PFSK-1 (cell line): ENCODE data around the gene YARS1.

Experiments used
- FOXP2 ChIP-seq: optimal IDR thresholded peaks from 2 replicates; pipeline ENCODE3; 2011; ENCODE audit warnings: borderline replicate concordance, control low read depth, inconsistent platforms; ENCODE audit not compliant: insufficient read depth; ENCODE audit errors: extremely low read length, extremely low read depth
- POLR2AphosphoS5 ChIP-seq: IDR thresholded peaks from 2 replicates; pipeline ENCODE4 v1.6.1; 2012; ENCODE audit warnings: low read depth, mild to moderate bottlenecking, control low read depth, low read length, moderate library complexity
- SIN3A ChIP-seq: IDR thresholded peaks from 2 replicates; pipeline ENCODE4 v1.6.1; 2012; ENCODE audit warnings: mild to moderate bottlenecking, low read length, moderate library complexity, borderline replicate concordance; ENCODE audit not compliant: insufficient read depth
- TAF1 ChIP-seq: IDR thresholded peaks from 2 replicates; pipeline ENCODE4 v1.6.1; 2012; ENCODE audit warnings: low read length, control low read depth, borderline replicate concordance; ENCODE audit not compliant: insufficient read depth
- TF ChIP-seq, protein P1 (sequence below), 2 experiments: IDR thresholded peaks; 2 replicates each; pipeline versions ENCODE4 v1.6.1 to v1.8.0; 2011 to 2012; ENCODE audit warnings: low read depth in 2 of 2, low read length in 2 of 2, control low read depth in 1 of 2, inconsistent platforms in 1 of 2, mild to moderate bottlenecking in 1 of 2, moderate library complexity in 1 of 2; ENCODE audit not compliant: insufficient read depth in 1 of 2

The YARS1 gene

DNA sequence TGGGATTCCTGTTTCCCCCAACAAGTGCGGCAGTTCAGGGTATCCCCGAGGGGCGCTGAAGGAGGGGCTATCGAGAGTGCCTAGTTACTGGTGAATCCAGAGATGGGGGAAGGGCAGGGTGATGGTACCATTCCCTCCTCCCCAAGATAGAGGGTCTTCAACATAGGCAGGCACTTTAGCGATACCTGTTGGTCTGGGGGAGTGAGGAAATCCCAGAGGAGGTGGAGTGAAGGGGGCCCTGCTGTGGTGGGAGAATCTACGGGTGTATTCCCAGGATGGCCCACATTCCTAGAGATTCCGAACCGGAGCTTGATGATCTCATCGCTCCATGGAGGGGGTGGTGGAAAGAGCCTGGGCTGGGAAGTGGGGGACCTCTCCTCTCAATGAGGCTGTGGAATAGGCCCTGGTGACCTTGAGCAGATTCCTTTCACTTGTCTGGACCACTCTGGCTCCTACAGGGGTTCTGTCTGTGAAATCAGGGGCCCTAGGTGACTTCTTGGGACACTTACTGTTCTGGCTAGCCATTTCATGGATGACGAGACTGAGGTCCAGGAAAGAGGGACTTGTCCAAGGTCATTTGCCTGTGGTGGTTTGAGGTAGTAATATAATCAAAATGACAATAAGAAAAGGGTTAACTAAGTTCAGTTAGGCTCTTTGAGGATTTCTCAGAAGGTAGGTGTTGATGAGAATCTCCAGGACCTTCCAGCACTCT lies 61.9 kb downstream of the YARS1 start:
- TF ChIP-seq SIN3A (no peak), FOXP2 (no peak), TAF1 (no peak), POLR2AphosphoS5 (no peak)
- TF ChIP-seq, protein P1, sequence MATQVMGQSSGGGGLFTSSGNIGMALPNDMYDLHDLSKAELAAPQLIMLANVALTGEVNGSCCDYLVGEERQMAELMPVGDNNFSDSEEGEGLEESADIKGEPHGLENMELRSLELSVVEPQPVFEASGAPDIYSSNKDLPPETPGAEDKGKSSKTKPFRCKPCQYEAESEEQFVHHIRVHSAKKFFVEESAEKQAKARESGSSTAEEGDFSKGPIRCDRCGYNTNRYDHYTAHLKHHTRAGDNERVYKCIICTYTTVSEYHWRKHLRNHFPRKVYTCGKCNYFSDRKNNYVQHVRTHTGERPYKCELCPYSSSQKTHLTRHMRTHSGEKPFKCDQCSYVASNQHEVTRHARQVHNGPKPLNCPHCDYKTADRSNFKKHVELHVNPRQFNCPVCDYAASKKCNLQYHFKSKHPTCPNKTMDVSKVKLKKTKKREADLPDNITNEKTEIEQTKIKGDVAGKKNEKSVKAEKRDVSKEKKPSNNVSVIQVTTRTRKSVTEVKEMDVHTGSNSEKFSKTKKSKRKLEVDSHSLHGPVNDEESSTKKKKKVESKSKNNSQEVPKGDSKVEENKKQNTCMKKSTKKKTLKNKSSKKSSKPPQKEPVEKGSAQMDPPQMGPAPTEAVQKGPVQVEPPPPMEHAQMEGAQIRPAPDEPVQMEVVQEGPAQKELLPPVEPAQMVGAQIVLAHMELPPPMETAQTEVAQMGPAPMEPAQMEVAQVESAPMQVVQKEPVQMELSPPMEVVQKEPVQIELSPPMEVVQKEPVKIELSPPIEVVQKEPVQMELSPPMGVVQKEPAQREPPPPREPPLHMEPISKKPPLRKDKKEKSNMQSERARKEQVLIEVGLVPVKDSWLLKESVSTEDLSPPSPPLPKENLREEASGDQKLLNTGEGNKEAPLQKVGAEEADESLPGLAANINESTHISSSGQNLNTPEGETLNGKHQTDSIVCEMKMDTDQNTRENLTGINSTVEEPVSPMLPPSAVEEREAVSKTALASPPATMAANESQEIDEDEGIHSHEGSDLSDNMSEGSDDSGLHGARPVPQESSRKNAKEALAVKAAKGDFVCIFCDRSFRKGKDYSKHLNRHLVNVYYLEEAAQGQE (IDR thresholded peaks at IDR 0.05; ENCODE audit: insufficient read depth in 1 of 2, low read depth in 2 of 2, low read length in 2 of 2) = no peak

DNA sequence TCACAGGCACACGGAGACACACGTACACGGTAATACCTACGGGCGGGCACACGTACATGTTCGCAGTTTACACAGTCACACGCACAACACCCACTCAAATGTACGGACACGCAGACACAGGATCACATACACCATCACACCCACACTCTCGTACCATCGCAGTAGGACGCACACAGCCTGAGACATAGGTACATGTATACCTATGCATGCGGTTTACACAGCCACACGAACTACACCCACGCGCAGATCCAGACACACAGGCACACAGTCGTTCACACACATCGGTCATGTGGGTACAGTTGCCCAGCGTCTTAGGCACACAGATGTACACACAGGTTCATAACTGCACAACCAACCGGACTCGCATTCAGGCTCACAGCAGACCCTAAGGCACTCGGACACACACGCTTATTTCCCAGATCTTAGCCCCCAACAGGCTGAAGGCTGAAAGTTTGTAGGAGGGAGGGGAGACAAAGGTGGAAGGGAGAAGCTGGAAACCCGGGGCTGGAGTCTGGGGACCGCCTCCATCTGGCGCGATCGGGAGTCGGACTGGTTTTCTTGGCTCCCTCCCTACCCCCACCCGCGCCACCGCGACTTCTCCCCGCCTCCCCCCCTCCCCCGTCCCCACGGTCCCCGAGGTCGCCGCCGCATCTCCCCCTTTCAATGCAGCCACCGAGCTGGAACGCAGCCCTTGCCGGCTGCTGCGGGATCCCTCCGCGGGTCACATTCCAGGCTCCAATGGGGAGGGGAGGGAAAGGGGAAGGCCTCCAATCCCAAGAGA lies 62.7 kb downstream of the YARS1 start:
- TF ChIP-seq FOXP2 = no peak
- TF ChIP-seq SIN3A = no peak
- no peak for TF ChIP-seq TAF1
- TF ChIP-seq, protein P1 (IDR thresholded peaks at IDR 0.05; ENCODE audit: insufficient read depth in 1 of 2, low read depth in 2 of 2, low read length in 2 of 2) = no peak

DNA sequence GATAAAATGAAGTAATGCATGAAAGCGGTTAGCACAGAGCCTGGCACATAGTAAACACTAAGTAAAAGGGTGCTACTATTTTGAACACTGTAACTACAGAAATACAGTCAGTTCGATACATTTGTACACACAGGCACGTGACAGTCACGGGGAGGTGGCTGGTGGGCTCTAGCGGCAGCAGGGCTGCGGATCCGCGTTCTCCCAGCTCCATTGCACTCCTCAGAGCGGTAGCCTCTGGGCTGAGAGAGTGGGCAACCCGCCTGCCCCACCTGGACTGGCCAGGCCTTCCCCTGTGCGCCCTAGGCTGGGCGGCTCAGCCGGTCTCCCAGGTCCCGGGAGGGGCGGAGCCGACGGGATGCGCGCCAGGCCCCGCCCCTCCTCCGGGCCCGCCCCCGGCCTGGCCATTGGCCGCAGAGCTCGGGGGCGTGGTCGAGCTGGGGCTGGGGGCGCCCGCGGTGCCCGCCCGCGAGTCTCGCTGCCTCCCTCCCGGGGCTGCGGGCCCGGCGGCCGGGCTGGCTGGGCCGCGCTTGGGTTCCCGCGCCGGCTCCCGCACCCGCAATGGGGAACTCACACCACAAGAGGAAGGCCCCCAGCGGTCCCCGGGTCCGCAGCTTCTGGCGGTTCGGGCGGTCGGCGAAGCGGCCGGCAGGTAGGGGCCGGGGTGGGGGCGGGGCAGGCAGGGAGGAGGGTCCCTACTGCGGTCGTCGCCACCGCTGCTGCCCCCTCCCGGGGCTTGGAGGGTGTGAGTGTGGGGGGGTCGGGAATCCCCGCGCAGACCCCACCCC lies 63.4 kb downstream of the YARS1 start:
- TF ChIP-seq SIN3A (no peak), POLR2AphosphoS5 (no peak), TAF1 (no peak), FOXP2 (no peak)
- TF ChIP-seq, protein P1 (IDR thresholded peaks at IDR 0.05; ENCODE audit: insufficient read depth in 1 of 2, low read depth in 2 of 2, low read length in 2 of 2) = no peak

DNA sequence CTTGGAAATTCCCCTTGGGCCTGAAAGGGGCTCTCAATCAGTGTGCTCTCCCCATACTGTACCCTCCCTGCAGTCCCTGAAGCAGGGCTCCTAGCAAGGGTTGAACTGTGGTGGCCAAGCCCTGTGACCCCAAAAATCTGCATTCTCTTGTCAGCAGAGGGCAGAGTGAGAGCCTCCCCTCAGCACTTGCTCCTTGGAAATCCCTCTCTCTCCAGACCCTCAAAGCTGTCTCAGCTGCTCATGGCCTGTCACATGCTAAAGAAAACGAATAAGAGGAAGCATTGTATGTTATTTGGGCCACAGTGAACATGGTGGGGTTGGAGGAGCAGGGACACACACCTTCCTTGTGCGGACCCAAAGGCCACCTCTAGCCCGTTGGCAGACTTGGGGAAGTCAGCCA lies 67.4 kb downstream of the YARS1 start:
- TF ChIP-seq TAF1 (no peak), POLR2AphosphoS5 (no peak), SIN3A (no peak), FOXP2 (no peak)
- TF ChIP-seq, protein P1 (IDR thresholded peaks at IDR 0.05; ENCODE audit: insufficient read depth in 1 of 2, low read depth in 2 of 2, low read length in 2 of 2) = no peak
